ENCODE measurements around the gene CKS2. TPM values are rescaled to one million over a fixed set of nuclear protein-coding genes. Genes with fewer than 3 reads are reported as not detected.

CKS2 gene
- total and polyA plus RNA-seq, 2 of the 8 experiments (the other 6 are each of a cell fraction or from before 2014, with no cell fraction given), result 337 to 689 TPM

DNA sequence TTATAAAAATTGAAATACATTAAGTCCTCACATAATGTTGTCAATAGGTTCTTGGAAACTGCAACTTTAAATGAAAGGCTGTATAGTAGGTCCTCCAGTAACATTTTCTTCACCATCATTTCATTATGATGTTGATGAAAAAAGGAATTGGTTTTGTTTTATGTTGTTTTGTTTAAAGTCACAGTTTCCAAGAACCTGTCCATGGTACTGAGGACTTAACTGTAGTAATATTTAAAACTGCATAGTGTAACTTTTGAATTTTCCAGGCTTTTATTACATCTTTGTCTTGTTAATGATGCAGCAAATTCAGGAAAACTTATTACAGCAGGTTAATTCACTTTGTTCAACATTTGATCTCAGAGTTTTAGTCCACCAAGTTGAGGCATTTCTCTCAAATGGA, 18.9 kb downstream of the CKS2 start:
- Histone ChIP-seq H3K23ac (ENCODE audit: insufficient read length) (no peak overlapping the region), H3K4me2 (ENCODE audit: insufficient read depth in 1 of 2, low read depth in 2 of 2, low read length in 2 of 2) (no peak overlapping the region), H2BK15ac (ENCODE audit: low read length) (no peak overlapping the region), H3K79me2 (ENCODE audit: control insufficient read depth in 1 of 2, insufficient read depth in 2 of 2, low read length in 2 of 2) (peaks cover 0 to 13% of the 10 kb centered on the region in 2 experiments; a peak in 2 of 4 replicates), H3K56ac (replicated peaks; ENCODE audit: insufficient read length, low read depth, low read length) (no peak overlapping the region), H2BK20ac (ENCODE audit: low read length) (no peak overlapping the region), H4K5ac (ENCODE audit: insufficient read length, low read depth, low read length) (no peak overlapping the region), H3K9ac (replicated peaks in 1 of 4; ENCODE audit: extremely low read depth in 1 of 4, low read depth in 3 of 4, low read length in 3 of 4) (no peak overlapping the region), H3K27ac (ENCODE audit: low read depth, low read length) (no peak overlapping the region), H2BK5ac (ENCODE audit: low read depth, low read length) (no peak overlapping the region), H4K91ac (replicated peaks; ENCODE audit: insufficient read length, low read length) (no peak overlapping the region), H3K27me3 (replicated peaks in 1 of 4; ENCODE audit: control insufficient read depth in 3 of 4, extremely low read depth in 1 of 4, insufficient read depth in 3 of 4, low read length in 3 of 4) (no peaks in the 10 kb centered on the region), H4K20me1 (replicated peaks in 1 of 2; ENCODE audit: control insufficient read depth in 1 of 2, insufficient read depth in 2 of 2, low read length in 2 of 2) (peaks cover 2% of the 10 kb centered on the region in 2 experiments), H3K4me1 (replicated peaks in 1 of 4; ENCODE audit: control insufficient read depth in 3 of 4, insufficient read depth in 4 of 4, low read length in 3 of 4) (no peaks in the 10 kb centered on the region), H2AK5ac (ENCODE audit: low read depth, low read length) (no peak overlapping the region), H3K18ac (ENCODE audit: extremely low read depth, low read length) (no peak overlapping the region), H3K79me1 (ENCODE audit: low read depth, low read length) (no peaks in the 10 kb centered on the region), H2BK120ac (replicated peaks; ENCODE audit: low read depth, low read length) (no peak overlapping the region), H2BK12ac (ENCODE audit: low read depth, low read length) (no peak overlapping the region), H3K23me2 (ENCODE audit: low read depth, low read length) (no peaks in the 10 kb centered on the region), H3K9me3 (ENCODE audit: insufficient read depth in 2 of 2, low read depth in 1 of 2, low read length in 1 of 2) (no peaks in the 10 kb centered on the region), H3K14ac (ENCODE audit: insufficient read length) (no peak overlapping the region), H3K4me3 (ENCODE audit: extremely low read depth in 1 of 4, insufficient read depth in 2 of 4, low read depth in 3 of 4, low read length in 4 of 4) (no peak overlapping the region), H3K36me3 (ENCODE audit: control insufficient read depth in 2 of 4, insufficient read depth in 4 of 4, low read length in 3 of 4) (peaks cover 9 to 86% (median 60%) of the 10 kb centered on the region in 4 experiments), H4K8ac (ENCODE audit: extremely low read depth, insufficient read depth, low read length) (no peak overlapping the region), H3K4ac (replicated peaks; ENCODE audit: insufficient read length, low read depth, low read length) (no peak overlapping the region), H2AFZ (ENCODE audit: low read length) (no peak overlapping the region)
- DNase-seq (ENCODE audit: low read depth in 1 of 2, low spot score in 2 of 2) (no peak), FAIRE-seq (no peak)
- POLR2A ChIA-PET (ENCODE audit: partially characterized antibody), result interaction anchor here (0.7 to 4.1 kb wide), 4 partner anchors 11 to 18 kb away, joined by 3 to 14 read pairs (median 4); partner anchors contain the start of gene SECISBP2
- CTCF ChIA-PET (ENCODE audit: partially characterized antibody), result no interaction called here
- TF ChIP-seq, protein P1, sequence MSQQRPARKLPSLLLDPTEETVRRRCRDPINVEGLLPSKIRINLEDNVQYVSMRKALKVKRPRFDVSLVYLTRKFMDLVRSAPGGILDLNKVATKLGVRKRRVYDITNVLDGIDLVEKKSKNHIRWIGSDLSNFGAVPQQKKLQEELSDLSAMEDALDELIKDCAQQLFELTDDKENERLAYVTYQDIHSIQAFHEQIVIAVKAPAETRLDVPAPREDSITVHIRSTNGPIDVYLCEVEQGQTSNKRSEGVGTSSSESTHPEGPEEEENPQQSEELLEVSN (IDR thresholded peaks at IDR 0.05), result no peak
- TF ChIP-seq SRF (IDR thresholded peaks at IDR 0.05; ENCODE audit: low read depth, low read length) (no peak), POU5F1 (IDR thresholded peaks at IDR 0.05; ENCODE audit: low read depth, low read length) (no peak), KDM4A (IDR thresholded peaks at IDR 0.05; ENCODE audit: low read depth, low read length, severe bottlenecking) (no peak), CBX5 (IDR thresholded peaks at IDR 0.05; ENCODE audit: low read depth, low read length) (no peak), CBX8 (IDR thresholded peaks at IDR 0.05; ENCODE audit: borderline replicate concordance, low read depth, low read length) (no peak), BCL11A (IDR thresholded peaks at IDR 0.05; ENCODE audit: low read depth in 2 of 2, low read length in 2 of 2) (no peak), CTBP2 (IDR thresholded peaks at IDR 0.05; ENCODE audit: borderline replicate concordance, insufficient read depth, insufficient read length, low read length) (no peak), TAF1 (IDR thresholded peaks at IDR 0.05; ENCODE audit: low read depth, low read length) (no peak), CREB1 (IDR thresholded peaks at IDR 0.05) (no peak), ASH2L (IDR thresholded peaks at IDR 0.05; ENCODE audit: low read length) (no peak), BRCA1 (IDR thresholded peaks at IDR 0.05; ENCODE audit: low read depth, low read length) (no peak)
- TF ChIP-seq, protein P2, sequence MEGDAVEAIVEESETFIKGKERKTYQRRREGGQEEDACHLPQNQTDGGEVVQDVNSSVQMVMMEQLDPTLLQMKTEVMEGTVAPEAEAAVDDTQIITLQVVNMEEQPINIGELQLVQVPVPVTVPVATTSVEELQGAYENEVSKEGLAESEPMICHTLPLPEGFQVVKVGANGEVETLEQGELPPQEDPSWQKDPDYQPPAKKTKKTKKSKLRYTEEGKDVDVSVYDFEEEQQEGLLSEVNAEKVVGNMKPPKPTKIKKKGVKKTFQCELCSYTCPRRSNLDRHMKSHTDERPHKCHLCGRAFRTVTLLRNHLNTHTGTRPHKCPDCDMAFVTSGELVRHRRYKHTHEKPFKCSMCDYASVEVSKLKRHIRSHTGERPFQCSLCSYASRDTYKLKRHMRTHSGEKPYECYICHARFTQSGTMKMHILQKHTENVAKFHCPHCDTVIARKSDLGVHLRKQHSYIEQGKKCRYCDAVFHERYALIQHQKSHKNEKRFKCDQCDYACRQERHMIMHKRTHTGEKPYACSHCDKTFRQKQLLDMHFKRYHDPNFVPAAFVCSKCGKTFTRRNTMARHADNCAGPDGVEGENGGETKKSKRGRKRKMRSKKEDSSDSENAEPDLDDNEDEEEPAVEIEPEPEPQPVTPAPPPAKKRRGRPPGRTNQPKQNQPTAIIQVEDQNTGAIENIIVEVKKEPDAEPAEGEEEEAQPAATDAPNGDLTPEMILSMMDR (IDR thresholded peaks at IDR 0.05; ENCODE audit: control extremely low read depth in 1 of 3, insufficient read depth in 1 of 3, low read depth in 1 of 3, low read length in 3 of 3), result no peak

Measured in H1 (cell line).